GM19035 (cell line): ENCODE measurements around the gene HLA-DMB.
"Not testable (repeated sequence)": the region's sequence is repeated elsewhere in the genome, so short reads cannot be mapped to it uniquely, and the experiment has no call there.

Experiments
- ATAC-seq: cut with Tn5 transposase; IDR thresholded peaks from one replicate; pipeline ENCODE4 v1.9.1; 2021; ENCODE audit not compliant: unreplicated experiment

The HLA-DMB gene

DNA sequence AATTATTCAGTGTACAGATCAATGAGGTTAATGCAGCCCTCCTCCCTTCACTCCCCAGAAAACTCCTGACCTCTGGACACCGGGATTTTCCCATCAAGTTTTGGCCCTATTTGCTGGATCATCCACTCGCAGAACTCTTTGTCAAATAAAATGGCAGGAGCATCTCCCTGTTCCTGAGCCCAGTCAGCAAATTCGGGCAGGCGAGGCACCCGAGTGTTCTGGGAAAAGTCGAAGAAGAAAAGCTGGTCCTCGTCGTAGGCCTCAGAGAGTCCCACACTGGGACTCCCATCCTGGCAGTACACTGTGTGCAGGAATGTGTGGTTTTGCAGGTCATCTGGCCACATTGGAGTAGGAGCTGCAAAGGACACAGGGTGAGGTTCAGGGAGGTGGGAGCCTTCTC is 9.6 kb upstream of the HLA-DMB start:
- ATAC-seq: no peak

DNA sequence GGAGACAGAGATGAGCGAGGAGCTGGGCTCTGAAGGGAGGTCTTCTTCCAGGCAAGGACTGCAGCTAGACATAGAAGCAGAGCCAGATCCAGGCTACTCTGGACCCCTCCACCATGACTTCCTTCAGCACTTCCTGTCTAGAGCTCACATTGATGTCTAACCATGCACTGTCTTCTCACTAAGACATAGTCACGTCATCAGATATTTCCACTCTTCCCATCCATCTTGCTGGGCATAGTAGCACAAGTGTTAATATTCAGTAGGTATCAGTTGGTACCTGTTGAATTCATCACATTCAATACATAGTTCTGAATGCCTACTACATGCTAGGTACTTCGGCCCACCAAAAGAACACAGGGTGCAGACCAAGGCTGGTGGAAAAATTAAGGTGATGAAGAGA is 9.2 kb upstream of the HLA-DMB start:
- no peak for ATAC-seq

GRCh38 chr6:32949113-32949512 is 8.3 kb upstream of the HLA-DMB start:
- ATAC-seq: no peak

- ATAC-seq: no peak
Measured at GRCh38 chr6:32947552-32948465, 7.0 kb upstream of the HLA-DMB start.

DNA sequence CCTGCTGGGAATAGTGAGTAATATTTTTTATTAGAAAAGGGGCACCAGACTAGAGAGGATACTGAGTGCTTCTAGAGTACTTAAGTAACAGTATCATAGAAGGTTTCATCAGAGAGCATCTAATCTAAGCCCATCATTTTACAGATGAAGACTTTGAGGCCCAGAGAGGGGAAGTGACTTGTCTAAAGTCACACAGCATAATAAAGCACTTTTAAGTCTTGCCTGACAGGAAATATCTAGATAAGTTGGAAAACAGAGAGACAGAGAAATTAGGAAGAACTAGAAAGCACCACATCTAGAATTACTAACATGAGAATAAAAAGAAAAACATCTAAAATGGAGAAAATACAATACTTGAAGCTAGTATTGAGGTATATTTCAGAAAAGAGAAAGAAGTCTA is 6.1 kb upstream of the HLA-DMB start:
- ATAC-seq: no peak

- ATAC-seq: no peak
Measured at GRCh38 chr6:32945953-32946352, 5.1 kb upstream of the HLA-DMB start.

DNA sequence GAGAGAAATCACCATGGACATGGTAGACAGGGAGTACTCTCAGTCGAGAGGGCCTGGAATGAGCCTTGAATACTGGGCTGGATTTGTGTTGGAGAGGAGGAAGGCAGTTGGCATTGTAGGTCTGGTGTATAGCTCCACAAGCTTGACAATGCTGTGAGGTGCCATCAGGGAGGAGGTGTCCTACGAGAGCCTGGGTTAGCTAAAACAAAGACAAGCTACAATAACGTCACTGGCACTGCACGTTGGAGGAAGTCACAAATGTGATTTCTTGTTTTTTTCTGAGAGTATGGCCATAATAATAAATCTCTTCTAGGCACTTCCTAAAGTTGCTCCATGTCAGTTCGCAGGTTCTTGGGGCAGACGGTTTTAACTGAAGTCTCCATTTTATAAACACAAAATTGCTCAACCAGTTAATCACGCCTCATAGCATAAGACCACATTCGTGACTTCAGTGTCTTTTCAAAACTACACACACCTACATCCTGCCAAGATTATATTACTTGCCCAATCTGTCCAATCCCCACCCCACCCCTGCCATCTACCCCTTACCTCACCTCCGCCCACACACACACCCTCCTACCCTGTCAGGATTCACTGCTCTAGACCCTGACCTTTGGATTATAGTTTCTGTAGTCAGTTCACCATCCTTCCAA is 4.4 kb upstream of the HLA-DMB start:
- no peak for ATAC-seq

DNA sequence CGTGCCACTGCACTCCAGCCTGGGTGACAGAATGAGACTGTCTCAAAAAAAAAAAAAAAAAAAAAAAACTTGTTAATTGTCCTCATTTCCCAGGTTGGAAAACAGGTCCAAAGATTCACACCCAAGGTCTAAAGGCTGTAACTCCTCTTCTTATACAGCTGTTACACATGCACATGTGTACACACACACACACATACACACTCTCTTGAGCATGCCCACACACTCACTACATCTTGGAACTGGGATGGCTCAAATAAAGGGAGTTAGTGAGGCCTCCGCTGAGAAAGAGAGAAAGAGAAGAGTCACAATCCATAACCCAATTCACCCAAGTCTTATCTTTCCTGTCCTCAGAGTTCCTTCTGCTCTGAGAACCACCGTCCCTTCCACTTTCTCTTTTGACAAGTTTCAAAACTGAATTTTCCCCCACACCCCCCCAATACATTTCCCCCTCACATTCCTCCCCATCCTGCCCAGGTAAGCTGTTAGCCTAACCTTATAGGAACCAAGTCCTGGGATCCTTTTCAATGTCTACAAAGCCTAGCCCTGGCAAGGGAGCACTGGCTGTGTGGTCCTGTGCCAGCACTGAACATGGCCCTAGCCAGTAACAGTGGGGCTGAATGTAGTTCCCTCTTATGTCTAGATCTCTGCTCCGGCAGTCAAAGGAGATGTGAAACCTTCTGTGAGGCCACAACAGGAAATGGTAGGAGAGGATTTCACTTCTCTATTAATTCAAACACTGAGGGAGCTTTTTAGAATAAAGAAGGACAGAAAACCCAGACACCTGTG is 3.2 kb upstream of the HLA-DMB start:
- ATAC-seq: peak; percentile 49

GRCh38 chr6:32942555-32943123 is 1.8 kb upstream of the HLA-DMB start:
- not testable (repeated sequence) for ATAC-seq

DNA sequence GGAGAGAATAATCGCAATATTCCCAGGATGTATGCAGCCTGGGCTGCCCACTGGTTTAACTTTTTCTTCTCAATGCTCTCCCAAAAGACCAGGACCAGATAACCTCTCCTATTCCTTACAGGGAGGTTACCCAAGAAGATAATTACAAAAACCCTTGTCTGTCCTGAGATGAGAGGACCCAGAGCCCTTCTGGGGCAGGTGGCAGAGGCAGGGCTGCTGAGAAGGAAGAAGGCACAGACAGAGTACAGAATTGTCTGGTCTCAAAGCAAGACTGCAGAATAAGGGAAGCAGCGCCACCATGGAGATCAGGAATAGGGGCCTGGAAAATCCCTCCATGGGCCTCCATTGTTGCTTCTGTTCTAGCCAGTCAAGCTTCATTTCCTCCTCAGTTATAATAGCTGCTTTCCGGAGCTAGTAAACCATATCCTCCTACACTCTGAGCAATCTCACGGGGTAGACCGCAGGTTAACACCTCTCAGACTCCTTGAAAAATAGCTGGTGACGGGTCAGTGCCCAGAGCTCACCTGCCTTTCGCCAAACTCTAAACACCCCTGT is 463 bp upstream of the HLA-DMB start:
- peak; percentile 55 for ATAC-seq

GRCh38 chr6:32938494-32938893 is 2.3 kb downstream of the HLA-DMB start:
- no peak for ATAC-seq

DNA sequence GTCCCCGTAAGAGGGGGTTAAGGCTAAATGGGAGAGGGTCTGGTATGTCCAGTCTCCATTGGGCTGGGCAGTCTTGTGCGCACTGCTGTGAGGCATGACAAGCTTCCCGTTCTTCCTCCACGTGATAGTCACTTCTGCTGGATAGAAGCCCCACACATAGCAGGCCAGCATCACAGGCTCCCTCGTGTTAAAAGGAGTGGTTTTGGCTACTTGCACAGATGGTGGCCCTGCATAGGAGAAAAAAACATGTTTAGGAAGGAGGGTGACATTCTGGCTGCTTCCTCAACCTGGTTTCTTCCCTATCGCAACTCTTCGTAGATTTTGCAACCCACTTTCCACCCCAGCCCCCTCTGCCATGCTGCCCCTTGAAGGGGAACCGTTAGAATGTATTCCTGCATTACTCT is 3.6 kb downstream of the HLA-DMB start:
- ATAC-seq: no peak

DNA sequence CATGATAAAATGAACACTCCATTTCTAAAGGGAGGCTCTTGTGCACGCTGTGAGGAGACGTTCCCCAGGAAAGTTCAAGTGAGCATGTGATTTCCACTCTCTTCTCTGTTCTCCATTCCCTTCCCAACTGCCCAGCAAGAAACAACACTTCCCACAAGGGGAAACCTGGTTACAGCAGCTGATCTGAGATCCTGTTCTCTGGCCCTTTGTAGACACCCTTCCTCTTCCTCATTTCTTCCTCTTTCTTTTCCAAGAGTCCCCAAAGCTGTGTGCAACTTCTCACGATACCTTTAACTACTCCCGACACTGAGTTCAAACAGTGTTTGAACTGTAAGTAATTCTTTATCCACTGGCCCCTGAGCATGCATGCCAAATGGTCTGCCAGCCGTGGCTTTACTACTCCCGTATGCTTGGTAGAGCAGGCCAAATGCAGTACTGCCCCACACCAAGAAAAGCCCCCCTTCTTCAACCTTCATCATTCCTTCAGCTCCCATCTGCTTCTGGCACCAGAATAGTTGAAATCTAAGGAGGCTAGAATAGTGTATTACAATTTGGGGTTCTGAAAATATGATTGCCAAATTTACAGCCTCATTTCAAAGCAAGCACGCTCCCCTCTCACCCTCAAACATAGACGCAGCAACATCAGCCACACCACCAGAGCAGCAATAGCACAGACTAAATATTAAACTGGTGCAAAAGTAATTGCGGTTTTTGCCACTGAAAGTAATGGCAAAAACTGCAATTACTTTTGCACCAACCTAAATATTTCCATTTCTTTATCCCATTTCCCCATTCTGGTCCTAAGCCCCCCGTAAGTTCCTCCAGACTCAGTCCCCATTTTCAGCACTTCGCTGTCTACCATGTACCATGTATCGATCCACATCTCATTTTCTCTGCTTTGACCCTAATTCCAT is 4.3 kb downstream of the HLA-DMB start:
- no peak for ATAC-seq

DNA sequence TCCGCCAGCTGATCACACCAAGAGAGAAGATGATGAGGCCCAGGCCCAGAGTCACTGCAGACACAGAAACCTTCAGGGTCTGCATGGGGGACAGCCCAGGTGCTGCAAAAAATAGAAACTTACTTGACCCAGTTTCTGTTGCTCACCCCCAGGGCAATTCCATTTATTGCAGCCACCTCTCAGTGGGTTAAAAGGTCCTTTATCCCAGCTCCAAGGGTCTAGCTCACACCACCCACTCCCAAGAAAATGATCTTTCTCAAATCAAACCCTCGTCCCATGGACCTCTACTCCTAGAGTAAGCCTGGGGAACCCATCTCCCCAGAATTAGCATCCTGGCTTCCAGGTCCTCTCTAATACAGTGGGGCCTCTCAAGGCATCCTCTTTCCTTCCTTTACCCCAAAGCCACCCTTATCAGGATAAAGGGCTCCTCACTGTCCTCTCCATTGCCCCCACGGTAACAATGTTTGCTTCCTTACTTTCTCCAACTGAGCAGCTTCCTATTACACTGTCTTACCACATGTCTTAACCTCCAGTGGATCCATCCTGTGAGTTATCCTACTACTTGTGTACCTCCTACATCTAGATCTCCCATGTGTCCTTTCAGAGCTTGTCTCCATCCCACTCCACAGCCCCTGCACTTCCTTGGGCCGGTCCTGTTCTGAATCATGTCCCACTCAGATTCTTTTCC is 5.1 kb downstream of the HLA-DMB start:
- no peak for ATAC-seq

DNA sequence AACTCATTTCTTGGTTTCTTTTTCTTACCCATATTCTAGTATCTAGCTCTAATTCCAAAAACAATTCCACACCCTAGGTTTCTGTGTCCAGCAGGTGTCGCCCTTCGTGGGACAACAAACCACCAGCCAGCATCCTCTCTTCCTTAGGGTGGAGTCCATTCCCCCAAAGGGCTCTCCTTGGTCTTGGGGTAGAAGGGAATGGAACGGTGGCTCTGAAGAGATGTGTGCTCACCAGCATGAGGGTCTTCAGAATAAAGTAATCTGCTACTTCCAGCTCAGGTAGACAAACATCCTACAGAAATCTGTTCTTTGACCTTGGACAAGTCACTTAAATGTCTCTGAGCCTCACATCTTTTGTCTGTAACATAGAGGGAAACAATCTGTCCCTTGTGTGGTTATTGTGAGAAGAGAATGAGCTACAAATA is 7.2 kb downstream of the HLA-DMB start:
- ATAC-seq: no peak

GRCh38 chr6:32932132-32932868 is 8.5 kb downstream of the HLA-DMB start:
- no peak for ATAC-seq

DNA sequence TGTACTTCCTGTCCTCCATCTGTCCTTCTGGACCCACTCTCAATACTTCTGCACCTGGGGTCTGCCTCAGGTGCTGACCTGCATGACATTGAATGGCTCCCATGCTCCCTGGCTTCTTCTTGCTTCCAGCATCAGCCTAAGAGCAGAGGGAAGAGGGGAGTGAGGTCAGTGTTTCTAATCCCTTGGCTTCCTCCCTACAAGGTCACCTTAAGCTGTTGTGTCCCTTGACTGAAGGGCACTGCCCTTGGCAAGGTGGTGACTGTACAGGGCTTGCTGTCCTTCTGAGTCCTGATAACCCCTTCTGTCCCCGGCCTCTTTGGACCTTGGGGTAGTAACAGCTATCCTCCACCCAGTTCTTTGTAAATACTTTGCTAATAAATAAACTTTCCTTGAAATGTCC is 9.6 kb downstream of the HLA-DMB start:
- ATAC-seq: no peak

DNA sequence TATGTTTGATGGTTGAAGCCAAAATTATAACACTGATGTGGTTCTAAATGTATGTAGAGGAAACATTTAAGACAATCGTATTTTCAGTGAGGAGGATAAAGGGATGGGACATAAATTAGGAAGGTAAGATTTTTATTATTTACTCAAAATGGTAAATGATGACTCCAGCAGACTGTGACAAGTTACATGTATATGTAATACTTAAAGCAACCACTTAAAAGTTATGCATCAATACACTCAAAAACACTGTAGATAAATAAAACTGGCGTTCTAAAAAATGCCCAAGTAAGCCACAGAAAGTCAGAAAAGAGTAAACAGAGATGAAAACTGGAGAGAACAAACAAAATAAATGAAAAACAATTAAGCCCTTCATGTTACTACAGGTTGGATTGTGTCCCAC is 18.7 kb downstream of the HLA-DMB start:
- ATAC-seq: no peak

- no peak for ATAC-seq
Measured at GRCh38 chr6:32920715-32921114, 20.1 kb downstream of the HLA-DMB start.
